Cerebellar cortex (tissue), 1 donor: ENCODE data around the gene MS4A15.
A peak's percentile ranks its signal among the peaks of the same experiment; 100 is the strongest.

Experiments used
- DNase-seq: peaks from one replicate; pipeline ENCODE4 v3.0.0-alpha.2; 2015; ENCODE audit warnings: low spot score

The MS4A15 gene

GRCh38 chr11:60777572-60777971 lies 20.9 kb downstream of the MS4A15 start:
- DNase-seq: no peak

GRCh38 chr11:60780065-60780464 lies 23.4 kb downstream of the MS4A15 start:
- DNase-seq: no peak

- DNase-seq: no peak
Observed at GRCh38 chr11:60780774-60781173, 24.1 kb downstream of the MS4A15 start.

GRCh38 chr11:60781286-60781980 lies 24.8 kb downstream of the MS4A15 start:
- DNase-seq: no peak

GRCh38 chr11:60781981-60782316 lies 25.3 kb downstream of the MS4A15 start:
- no peak for DNase-seq

GRCh38 chr11:60782393-60783140 lies 25.9 kb downstream of the MS4A15 start:
- DNase-seq: no peak

- no peak for DNase-seq
Observed at GRCh38 chr11:60783141-60783484, 26.4 kb downstream of the MS4A15 start.

GRCh38 chr11:60783911-60784310 lies 27.2 kb downstream of the MS4A15 start:
- no peak for DNase-seq

GRCh38 chr11:60785136-60785535 lies 28.5 kb downstream of the MS4A15 start, which contains the start of gene MS4A10:
Gene MS4A10 (plus strand): TSS chr11:60785333. CDS start chr11:60790336, 5,003 bp downstream.
- no peak for DNase-seq

GRCh38 chr11:60785806-60786361 lies 29.2 kb downstream of the MS4A15 start:
- no peak for DNase-seq

- DNase-seq: no peak
Observed at GRCh38 chr11:60786811-60787567, 30.3 kb downstream of the MS4A15 start.

- DNase-seq: peak; percentile 80
Observed at GRCh38 chr11:60788401-60789125, 31.9 kb downstream of the MS4A15 start.

GRCh38 chr11:60790726-60791125 lies 34.1 kb downstream of the MS4A15 start:
- DNase-seq: no peak

- no peak for DNase-seq
Observed at GRCh38 chr11:60791153-60791933, 34.7 kb downstream of the MS4A15 start.

- no peak for DNase-seq
Observed at GRCh38 chr11:60792521-60792920, 35.9 kb downstream of the MS4A15 start.

GRCh38 chr11:60795291-60795690 lies 38.6 kb downstream of the MS4A15 start:
- no peak for DNase-seq

- no peak for DNase-seq
Observed at GRCh38 chr11:60797846-60798630, 41.4 kb downstream of the MS4A15 start.

- no peak for DNase-seq
Observed at GRCh38 chr11:60798631-60799030, 42.0 kb downstream of the MS4A15 start.

- no peak for DNase-seq
Observed at GRCh38 chr11:60801194-60801593, 44.5 kb downstream of the MS4A15 start.

- no peak for DNase-seq
Observed at GRCh38 chr11:60803273-60803936, 46.7 kb downstream of the MS4A15 start.
